NCI-H345 (cell line): Measurements from ENCODE around the gene PRIMA1.

Experiments used
- DNase-seq: peaks from one replicate; lab custom pipeline; 2025; lab: John Stamatoyannopoulos, UW

PRIMA1 gene

GRCh38 chr14:93757206-93757605, 31.1 kb downstream of the PRIMA1 start:
- DNase-seq: no peak

GRCh38 chr14:93753647-93754046, 34.6 kb downstream of the PRIMA1 start:
- no peak for DNase-seq

- no peak for DNase-seq
Observed at GRCh38 chr14:93752980-93753561, 35.2 kb downstream of the PRIMA1 start.

- DNase-seq: no peak
Observed at GRCh38 chr14:93751946-93752655, 36.2 kb downstream of the PRIMA1 start.

- no peak for DNase-seq
Observed at GRCh38 chr14:93749076-93749420, 39.2 kb downstream of the PRIMA1 start.

- DNase-seq: no peak
Observed at GRCh38 chr14:93748208-93749075, 39.8 kb downstream of the PRIMA1 start.

GRCh38 chr14:93747560-93747959, 40.7 kb downstream of the PRIMA1 start:
- no peak for DNase-seq

GRCh38 chr14:93747102-93747501, 41.2 kb downstream of the PRIMA1 start:
- no peak for DNase-seq

- no peak for DNase-seq
Observed at GRCh38 chr14:93745603-93746273, 42.5 kb downstream of the PRIMA1 start.

- DNase-seq: no peak
Observed at GRCh38 chr14:93744876-93745275, 43.4 kb downstream of the PRIMA1 start.

- no peak for DNase-seq
Observed at GRCh38 chr14:93744176-93744575, 44.1 kb downstream of the PRIMA1 start.

GRCh38 chr14:93743270-93744060, 44.8 kb downstream of the PRIMA1 start:
- no peak for DNase-seq

GRCh38 chr14:93742761-93743160, 45.5 kb downstream of the PRIMA1 start:
- no peak for DNase-seq

GRCh38 chr14:93741556-93742230, 46.6 kb downstream of the PRIMA1 start:
- DNase-seq: no peak

- DNase-seq: no peak
Observed at GRCh38 chr14:93737634-93738033, 50.7 kb downstream of the PRIMA1 start.

GRCh38 chr14:93736378-93737014, 51.8 kb downstream of the PRIMA1 start:
- no peak for DNase-seq

- no peak for DNase-seq
Observed at GRCh38 chr14:93735206-93735605, 53.1 kb downstream of the PRIMA1 start.

GRCh38 chr14:93734086-93734822, 54.0 kb downstream of the PRIMA1 start:
- DNase-seq: no peak

- no peak for DNase-seq
Observed at GRCh38 chr14:93733631-93734030, 54.7 kb downstream of the PRIMA1 start.

- DNase-seq: no peak
Observed at GRCh38 chr14:93733231-93733630, 55.1 kb downstream of the PRIMA1 start.
